Left kidney (tissue), 2 donors: Measurements from ENCODE around the gene AKAP6. TPM values are rescaled to one million over a fixed set of nuclear protein-coding genes. Genes with fewer than 3 reads are reported as not detected.
"Not testable (repeated sequence)": the region's sequence is repeated elsewhere in the genome, so short reads cannot be mapped to it uniquely, and the experiment has no call there.

Experiments used
- DNase-seq: peaks from one replicate; pipeline ENCODE4 v3.0.0-alpha.2; 2013
- polyA plus RNA-seq: library from polyadenylated mRNA; unstranded; fragments of 120-200 nt; gene quantifications from one replicate; pipeline ENCODE4 v1.2.1, GENCODE V29; 2013; ENCODE audit not compliant: insufficient read length

Gene AKAP6
- polyA plus RNA-seq, 1 donor, result 2.9 TPM

DNA sequence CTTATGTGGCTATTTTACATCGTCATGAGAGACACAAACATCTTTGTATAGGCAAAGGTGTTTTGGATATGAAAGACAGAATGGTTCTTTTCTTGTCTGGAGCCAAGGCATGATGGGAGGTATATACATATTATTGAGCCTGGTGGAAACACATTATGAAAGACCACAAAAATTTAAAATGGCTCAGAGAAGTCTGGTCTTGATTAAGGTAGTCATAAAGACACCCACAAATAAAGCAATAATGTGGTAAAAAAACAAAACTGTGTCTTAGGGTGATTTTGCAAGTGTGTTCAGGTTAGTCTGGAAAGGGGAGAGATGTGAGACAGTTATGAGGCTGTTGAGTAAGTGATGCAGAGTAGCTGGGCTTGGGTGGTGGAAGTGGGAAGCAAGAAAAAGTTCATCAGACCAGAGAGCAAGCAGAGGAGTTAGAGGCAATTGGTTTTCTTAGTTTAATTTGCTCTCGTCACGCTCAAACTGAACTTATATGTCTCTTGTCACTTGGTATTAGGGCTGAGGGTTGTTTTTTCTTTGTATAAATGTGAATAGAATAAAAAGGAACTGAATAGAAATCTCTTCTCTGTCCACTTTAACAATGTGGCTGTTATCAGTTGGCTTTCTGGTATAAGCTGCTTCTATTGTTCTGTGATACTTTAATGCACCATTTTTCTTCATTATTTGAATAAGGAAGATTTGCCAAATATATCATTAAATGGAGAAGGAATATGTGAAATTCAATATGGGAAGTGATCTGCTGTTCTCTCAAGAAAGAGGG is 115.0 kb downstream of the AKAP6 start:
- no peak for DNase-seq

DNA sequence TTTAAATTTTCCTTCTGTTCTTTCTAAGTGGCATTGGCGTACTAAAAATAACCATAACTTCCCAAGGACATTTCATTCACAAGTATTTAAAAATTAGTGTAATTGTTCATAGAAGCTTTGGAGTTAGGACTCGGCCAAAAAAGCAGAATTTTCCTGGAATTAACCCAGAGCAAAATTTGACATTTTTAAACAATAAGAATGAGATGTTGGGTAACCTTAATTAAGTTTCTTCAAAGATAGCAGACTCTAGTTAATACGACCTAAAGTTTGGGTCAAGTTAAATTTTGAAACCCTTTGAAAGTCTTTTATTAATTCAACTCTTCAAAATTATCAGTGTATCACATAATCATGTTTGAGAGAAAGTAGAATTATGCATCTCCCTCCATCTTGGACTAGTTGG is 118.3 kb downstream of the AKAP6 start:
- no peak for DNase-seq

DNA sequence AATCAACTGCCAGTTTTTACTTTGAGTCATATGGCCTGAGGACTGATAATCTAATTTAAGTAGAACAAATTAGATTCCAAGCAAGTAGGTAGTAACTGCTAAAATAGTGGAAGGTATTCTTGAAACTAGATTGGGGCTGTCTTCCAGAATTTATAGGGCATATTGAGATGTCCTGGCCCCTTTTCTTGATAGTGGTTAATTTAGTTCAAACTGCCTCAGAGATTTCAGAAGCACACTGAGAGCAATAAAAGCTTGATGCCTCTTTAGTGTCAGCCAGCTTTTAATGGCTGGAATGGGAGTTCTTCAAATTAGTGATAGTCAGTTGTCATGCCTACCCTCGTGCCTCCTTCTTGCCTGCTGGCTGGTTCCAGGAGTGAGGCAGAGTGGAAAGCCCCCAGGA is 120.5 kb downstream of the AKAP6 start:
- no peak for DNase-seq

DNA sequence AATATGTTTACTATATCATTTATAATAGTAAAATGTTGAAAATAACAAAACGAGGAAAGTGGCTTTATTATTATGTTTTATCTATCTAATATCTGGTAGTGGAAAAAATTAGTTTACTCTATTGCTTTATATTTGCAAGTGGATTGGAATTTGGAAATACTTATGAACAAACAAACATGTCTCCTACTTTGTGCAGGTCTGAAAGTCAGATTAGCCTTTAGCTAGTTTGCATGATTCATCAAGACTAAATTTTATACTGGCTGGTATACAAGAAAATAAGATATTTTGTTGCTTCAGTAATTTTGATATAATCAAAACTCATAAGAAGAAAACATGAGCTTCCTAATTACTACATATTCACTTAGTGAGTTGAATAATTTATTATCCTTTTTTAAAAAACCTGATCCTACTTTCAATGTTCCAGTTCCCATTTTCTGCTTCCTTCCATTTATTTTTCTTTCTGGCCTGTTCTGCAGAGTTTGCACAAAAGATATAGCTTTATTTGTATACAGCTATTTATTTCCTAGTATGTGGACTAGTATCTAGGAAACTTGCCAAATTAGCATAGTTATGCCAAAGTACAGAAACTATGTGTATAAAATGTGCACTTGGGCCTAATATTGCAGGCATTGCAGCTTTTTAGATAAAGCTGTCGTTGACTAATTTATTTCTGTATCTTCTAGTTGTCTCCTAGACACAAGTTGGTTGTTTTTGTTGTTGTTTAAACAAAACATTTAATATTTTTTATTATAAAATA is 122.0 kb downstream of the AKAP6 start:
- no peak for DNase-seq

DNA sequence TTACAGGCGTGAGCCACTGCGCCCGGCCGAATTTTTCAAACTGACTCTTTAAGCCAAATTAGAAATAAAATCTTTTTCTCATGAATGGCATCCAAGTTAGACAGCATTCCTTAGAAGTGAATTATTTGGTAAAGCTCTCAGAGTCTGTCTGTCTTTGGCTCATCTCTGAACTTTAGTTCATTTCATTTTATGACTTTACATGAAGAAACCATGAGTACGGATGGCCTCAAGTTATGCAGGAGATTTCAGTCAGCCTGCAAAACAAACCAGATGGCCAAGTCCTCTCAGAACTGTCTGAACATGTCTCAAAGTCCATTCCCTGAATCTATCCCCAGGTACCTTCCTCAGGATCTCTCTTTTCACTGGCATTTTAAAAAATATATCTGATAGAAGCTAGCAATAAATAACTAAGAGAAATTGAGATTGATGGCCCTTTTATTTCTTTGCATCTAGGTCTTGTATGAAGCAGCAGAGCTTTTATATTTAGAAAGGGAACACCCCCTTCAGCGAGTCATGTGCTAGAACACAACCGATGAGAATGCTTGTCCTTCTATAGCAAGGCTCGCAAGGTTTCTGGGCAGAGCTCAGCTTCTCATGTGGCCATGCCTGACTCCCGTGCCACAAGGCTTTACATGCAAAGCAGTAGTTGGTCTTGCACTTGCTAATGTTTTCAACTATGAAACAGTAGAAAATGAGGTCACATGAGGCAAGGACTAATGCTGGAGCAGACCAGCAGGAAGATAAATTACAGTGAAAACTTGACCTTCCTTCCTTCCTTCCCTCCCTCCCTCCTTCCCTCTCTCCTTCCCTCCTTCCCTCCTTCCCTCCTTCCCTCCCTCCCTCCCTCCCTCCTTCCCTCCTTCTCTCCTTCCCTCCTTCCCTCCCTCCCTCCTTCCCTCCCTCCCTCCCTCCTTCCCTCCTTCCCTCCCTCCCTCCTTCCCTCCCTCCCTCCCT is 125.0 kb downstream of the AKAP6 start:
- no peak for DNase-seq

DNA sequence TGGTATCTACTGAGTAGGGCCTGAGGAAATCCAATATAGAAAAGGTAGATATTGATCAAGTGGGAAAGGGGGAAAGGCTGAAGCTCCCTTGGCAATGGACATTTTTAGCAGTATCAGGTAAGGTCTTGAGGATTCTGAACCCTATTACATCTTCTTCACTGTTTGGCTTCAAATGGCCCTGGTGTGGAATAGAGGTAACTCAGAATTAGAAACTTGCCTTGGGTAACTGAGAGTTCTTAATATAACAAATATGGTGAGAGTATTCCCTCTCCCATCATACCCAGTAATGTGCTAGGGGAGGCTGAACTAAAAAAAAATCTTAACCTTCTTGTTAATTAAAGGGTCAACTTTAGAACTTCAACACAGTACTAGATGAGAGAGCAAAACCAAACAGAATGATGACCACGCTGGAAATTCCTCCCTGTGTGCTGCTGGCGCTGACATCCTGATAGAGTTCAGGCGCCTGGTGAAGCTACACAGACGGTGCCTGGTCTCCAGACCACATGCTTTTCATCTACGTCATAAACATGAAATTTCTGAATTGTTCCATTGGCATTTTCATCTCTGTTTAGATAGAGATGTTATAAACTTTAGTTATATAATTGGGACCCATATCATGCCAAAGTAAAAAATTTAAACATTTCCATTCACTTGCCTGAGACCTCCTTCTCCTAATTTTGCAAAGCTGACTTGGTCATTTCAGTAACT is 128.3 kb downstream of the AKAP6 start:
- no peak for DNase-seq

DNA sequence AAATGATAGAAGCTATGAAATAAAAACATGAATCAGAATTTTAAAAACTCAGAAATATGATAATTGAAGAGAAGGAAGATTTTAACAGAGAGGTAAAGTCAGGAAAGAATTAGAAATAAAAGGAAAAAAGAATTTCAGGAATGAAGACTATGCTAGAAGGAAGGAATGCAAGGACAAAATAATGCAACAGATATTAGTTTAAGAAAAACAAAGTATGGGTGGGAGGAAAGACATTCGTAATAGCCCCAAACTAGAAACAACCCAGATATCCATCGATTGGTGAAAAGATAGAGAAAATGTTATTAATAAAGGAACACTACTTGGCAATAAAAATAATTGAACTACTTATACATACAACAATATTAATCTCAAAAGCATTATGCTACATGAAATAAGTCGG is 129.6 kb downstream of the AKAP6 start:
- DNase-seq, result no peak

DNA sequence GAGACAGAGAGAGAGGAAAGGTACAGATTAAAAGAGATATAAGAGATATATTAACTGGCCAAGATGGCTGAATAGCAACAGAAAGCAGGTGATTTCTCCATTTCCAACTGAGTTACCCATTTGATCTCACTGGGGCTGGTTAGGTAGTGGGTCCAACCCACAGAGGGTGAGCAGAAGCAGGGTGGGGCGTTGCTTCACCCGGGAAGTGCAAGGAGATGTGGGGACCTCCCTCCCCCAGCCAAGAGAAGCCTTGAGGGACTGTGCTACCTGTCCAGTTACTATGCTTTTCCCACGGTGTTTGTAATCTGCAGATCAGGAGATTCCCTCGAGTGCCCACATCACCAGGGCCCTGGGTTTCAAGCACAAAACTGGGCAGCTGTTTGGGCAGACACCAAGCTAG is 131.2 kb downstream of the AKAP6 start:
- DNase-seq, result no peak

DNA sequence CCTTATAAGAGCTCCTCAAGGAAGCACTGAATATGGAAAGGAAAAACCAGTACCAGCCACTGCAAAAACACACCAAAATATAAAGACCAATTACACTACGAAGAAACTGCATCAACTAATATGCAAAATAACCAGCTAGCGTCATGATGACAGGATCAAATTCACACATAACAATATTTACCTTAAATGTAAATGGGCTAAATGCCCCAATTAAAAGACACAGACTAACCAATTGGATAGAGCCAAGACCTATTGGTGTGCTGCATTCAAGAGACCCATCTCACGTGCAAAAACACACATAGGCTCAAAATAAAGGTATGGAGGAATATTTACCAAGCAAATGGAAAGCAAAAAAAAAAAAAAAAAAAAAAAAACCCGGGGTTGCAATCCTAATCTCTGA is 133.5 kb downstream of the AKAP6 start:
- DNase-seq, result not testable (repeated sequence)

DNA sequence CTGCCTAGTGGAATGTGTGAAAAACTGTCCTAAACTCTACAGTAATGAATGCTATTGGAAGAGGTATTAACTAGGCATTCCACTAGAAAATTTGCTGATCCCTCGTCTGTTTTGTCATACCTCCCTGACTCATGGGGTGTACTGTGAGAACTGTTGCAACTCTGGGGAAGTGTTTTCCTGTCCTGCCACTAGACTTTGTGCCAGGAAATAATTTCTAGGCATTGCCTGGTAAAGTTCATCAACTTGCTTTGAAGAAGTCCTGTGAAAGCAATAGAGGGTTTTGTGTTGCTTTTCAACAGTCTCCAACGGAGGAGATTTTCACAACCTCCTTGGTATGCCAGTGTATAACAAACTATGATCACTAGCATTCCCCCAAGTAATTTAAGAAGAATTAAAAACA is 139.9 kb downstream of the AKAP6 start:
- no peak for DNase-seq

DNA sequence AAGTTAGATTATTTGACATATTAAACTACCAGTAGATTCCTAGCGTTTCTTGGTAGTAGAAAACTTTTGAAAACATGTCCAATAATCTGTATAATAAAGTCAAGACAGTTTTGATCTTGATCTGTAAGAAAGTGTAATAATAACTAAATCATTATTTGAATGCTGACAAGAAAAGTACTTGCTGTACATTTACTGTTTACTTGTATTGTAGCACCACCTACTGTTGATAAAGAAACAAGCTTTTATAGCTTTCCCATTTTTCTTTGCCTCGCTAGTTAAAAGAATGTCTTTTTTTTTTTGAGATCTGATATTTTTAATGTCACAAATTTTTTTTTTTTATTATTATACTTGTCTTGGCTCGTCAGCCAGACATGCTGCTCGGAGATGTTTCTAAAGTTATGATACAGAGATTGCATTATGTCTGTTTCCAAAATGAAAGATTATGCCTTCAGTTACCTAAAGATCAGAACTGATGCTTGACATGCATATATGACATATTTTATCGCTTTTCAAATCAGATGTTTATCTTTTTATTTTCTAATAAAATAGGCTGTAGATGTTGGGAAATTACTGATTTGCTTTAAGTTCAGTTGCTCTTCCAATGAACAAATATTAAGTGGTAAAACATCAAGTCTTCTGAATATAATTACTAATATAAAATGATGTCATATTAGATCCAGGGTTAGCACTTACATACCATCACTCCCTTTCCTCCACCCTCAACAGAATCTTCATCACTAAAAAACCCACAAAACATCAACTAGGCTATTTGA is 140.5 kb downstream of the AKAP6 start:
- DNase-seq, result no peak

DNA sequence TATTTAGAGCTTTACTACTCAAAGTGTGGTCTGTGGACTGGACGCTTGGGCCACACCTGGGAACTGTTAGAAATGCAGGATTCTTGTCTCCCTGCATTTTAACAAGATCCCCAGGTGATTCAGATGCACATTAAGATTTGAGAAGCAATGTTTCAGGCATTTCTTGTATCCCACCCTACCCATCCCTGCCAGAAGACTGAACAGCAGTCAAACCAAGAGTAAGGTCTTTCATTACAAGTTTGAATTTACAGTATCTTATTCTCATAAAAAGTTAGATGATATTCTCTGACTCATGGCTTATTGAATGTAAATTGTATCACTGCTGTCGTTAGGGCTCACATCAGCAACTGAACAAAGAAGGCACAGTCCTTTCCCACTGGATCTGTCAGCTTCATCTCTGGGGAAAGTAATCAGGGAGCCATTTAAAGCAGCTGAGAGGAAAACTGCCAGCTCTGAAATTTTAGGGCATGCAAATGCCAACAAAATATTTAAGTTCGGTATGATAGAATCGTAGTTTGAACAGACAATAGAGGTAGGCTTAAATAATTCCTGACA is 141.1 kb downstream of the AKAP6 start:
- no peak for DNase-seq

DNA sequence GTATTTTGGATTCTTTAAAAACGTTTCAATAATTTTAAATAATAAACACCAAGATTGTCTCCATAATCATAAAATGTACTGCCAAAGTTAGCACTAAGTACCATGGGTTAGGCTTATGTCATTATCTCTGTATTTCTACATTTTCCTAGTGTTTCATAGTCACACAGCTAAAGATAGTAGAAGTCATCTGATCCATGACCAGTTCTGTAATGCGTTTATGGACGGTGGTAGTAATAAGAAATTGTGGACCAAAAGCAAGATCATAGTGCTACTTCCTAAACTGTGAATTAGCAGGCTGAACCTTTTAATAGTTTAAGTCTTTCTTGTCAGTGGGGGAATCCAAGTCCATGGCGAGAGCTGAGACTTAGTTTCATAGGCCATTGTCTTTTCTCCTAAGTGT is 142.1 kb downstream of the AKAP6 start:
- DNase-seq, result no peak

DNA sequence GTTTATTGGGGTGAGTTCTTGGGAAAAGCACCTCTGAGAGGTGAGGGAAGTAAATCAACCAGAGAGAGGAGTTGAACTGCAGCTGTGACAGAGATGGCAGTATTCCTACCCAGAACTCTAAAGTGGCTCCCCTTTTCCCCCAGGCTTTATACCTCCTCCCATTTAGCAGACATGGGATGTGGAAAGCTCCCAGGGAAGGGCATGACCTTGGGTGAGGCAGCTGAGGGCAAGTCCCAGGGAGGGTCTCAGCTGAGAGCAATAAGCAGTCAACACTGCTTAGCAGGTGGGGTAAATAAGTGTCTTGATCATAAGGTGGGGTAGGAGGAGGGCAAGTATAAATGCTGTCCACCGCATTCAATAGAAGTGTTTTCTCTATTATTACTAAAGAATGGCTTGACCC is 143.0 kb downstream of the AKAP6 start:
- DNase-seq, result no peak

DNA sequence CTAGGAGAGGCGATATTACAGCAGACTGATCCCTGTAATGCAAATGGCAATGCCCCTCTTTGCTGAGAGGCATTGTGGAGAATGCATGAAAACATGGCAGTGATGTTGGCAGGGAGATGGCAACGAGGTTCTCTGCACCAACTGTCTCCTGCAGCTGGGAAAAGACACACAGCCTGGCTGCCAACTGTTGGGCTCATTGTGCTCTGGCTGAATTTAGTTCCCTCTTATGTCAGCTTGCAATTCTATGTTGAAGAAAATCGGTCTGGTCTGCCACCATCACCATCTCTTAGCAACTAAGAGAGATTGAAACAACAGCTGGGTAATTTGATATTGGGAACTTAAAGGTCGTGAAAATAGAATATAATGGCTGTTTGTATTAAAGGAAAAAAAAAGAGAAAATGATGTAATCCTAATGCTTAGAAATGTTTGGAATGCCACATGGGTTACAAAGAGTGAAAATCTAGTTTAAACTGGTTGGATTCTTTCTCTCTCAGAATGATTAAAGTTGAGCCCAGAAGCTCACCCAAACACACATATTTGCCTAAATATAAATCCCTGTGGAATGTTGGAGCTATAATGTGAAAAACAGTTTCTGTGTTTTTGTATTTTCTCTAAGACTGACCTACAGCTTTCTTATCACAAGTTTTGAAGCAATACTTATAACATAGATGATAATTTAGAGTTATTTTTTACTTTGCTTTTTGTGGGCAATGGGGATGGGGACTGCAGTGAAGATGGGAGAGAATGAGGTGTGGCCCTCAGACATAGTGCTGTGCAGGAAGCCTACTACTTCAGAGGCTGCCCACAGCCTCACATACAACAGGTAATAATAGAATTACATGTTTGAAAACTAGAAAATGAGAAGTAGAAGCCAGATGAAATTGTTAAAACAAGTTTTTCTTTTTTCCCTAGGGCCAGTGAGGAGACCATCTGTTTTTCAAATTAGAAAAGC is 143.7 kb downstream of the AKAP6 start:
- DNase-seq, result peak; percentile 47

DNA sequence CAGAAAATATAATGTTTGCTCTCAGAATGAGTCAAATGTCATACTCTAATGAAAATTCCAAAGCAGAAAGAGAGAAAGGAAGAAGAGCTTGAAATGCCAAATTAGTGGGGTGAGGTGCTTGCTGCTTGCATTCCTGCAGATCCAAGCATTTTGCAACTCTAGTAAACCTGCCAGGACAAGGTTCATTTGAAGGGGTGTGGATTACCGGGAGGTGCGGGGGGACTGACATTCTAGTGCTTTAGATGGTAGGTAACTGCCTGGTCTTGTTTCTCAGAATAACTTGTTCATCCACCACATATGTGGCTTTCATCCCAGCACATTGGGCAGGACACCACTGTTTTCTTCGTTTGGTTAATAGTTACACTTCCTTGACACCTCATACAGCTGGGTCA is 144.4 kb downstream of the AKAP6 start:
- peak; percentile 64 for DNase-seq

DNA sequence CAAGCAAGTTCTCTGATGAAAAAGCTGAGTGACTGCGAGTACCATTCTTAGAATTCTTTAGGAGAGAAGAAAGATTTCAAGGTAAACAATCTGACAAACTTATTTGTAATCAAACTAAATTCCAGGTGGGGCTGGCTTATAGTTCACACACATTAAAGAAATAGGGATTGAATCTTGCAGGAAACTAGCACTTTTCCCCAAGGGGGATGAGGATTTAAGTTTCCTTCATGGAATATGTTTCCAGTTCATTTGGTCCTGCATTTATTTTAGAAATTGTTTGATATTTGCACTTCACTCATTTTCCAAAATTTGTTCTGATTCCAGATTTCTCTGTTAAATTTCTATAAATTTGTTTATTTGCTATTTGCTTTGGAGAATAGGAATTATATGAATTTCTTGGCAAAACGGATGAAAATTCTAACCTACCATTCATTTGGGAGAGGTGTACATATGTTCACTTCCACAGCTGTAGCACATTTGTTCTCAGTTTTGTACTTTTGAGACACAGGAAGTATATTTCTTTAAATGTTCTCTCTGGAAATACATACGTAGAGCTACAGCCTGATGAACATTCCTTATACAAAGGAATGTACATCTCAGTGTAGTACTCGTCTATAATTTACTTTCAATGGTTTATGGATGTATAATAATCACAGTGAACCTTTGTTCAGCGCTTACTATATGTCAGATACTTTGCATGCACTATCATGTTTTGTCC is 145.5 kb downstream of the AKAP6 start:
- DNase-seq, result no peak

DNA sequence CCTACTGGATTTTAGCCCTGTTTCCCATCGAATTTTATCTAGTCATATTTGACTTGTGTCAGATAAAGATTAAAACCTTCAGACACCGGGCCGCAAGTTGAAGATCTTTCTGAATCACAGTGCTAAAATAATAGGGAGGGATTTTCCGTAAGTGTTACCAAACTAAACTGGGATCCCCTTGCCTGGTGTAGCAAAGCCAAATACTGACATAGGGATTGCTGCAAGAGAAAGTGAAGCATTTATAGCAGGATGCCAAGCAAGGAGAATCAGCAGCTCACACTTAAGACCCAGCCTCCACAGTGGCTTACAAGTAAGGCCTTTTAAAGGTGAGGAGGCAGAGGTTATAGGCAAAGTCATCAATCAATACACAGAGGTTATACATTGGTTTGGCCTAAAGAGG is 147.4 kb downstream of the AKAP6 start:
- DNase-seq, result no peak

DNA sequence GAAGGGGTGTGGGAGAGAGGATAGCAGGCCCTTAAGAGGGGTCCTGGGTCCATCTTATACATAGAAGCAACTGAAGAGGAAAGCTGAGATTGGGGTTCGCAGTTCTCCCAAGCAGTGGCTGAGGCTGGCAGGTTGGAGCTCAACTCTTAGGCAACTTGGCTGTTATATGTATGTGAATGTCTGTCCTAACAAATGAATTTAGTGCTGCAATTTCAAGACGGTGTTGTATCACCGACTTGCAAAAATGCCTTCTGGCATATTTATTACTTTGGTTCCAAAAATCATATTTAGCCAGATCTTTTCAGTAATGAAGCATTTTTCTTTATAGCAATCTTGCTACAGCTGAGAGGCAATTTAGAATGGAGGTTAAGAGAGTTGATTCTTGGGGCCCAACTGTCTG is 148.3 kb downstream of the AKAP6 start:
- DNase-seq, result no peak
